Brain microvascular endothelial cell (primary cell): ENCODE measurements around the gene PEX11B.

Source experiments
- DNase-seq: peaks from one replicate; pipeline ENCODE4 v3.0.0-alpha.2; 2020
- H3K27ac ChIP-seq: fragments of 250-450 bp; sonication (Bioruptor Pico); 2 replicates; pipeline ENCODE4 v1.5.1; 2020; ENCODE audit warnings: mild to moderate bottlenecking, moderate library complexity
- H3K27me3 ChIP-seq: fragments of 250-450 bp; sonication (Bioruptor Pico); replicated peaks from 2 replicates; pipeline ENCODE4 v1.5.1; 2020; ENCODE audit warnings: mild to moderate bottlenecking
- H3K36me3 ChIP-seq: fragments of 250-450 bp; sonication (Bioruptor Pico); replicated peaks from 2 replicates; pipeline ENCODE4 v1.5.1; 2020; ENCODE audit warnings: mild to moderate bottlenecking
- H3K4me3 ChIP-seq: 2 replicates; pipeline ENCODE4 v1.5.1; 2011; ENCODE audit warnings: low read depth, mild to moderate bottlenecking, control low read depth, low read length, moderate library complexity
- CTCF ChIP-seq: IDR thresholded peaks from 2 replicates; pipeline ENCODE4 v1.5.1; 2011; ENCODE audit warnings: low read depth, mild to moderate bottlenecking, moderate library complexity, low read length, control low read depth, inconsistent platforms; ENCODE audit errors: missing control alignments
- in situ Hi-C: cut with HindIII; loops from 2 replicates; pipeline ENCODE4 v1.10.0; 2017; ENCODE audit warnings: low sequenced_read_pairs, low pct_ligation_motif_present

The PEX11B gene

GRCh38 chr1:145918992-145919939 is 749 bp upstream of the PEX11B start:
- in situ Hi-C loops: no loop called here
- H3K27ac ChIP-seq: peak overlapping the region; percentile 89
- H3K27me3 ChIP-seq: no peaks in the 10 kb centered on the region
- TF ChIP-seq CTCF: peak; percentile 5
- H3K4me3 ChIP-seq: peak overlapping the region; percentile 92
- peak; percentile 48 for DNase-seq
- peaks cover 8% of the 10 kb centered on the region for H3K36me3 ChIP-seq

GRCh38 chr1:145917595-145917994 is 922 bp downstream of the PEX11B start:
- no peak overlapping the region for H3K27ac ChIP-seq
- no peak for TF ChIP-seq CTCF

GRCh38 chr1:145916745-145917144 is 1.8 kb downstream of the PEX11B start:
- Histone ChIP-seq H3K36me3 (peaks cover 16% of the 10 kb centered on the region), H3K27ac (no peak overlapping the region), H3K4me3 (no peak overlapping the region), H3K27me3 (no peaks in the 10 kb centered on the region)
- peak; percentile 13 for DNase-seq
- in situ Hi-C loops: no loop called here
- TF ChIP-seq CTCF: no peak

More at GRCh38 chr1:145917595-145917994, 922 bp downstream of the PEX11B start:
- in situ Hi-C loops: no loop called here
- peaks cover 11% of the 10 kb centered on the region for H3K36me3 ChIP-seq
- peak overlapping the region; percentile 92 for H3K4me3 ChIP-seq
- no peaks in the 10 kb centered on the region for H3K27me3 ChIP-seq
- no peak for DNase-seq

GRCh38 chr1:145912128-145912641 is 6.3 kb downstream of the PEX11B start:
- H3K27me3 ChIP-seq: no peaks in the 10 kb centered on the region
- in situ Hi-C loops: no loop called here
- H3K4me3 ChIP-seq: no peak overlapping the region
- H3K36me3 ChIP-seq: peaks cover 19% of the 10 kb centered on the region
- no peak for TF ChIP-seq CTCF
- no peak for DNase-seq
- no peak overlapping the region for H3K27ac ChIP-seq

GRCh38 chr1:145908653-145909052 is 9.9 kb downstream of the PEX11B start:
- H3K27ac ChIP-seq: no peak overlapping the region
- no peaks in the 10 kb centered on the region for H3K27me3 ChIP-seq
- peaks cover 11% of the 10 kb centered on the region for H3K36me3 ChIP-seq
- TF ChIP-seq CTCF: no peak
- H3K4me3 ChIP-seq: peak overlapping the region; percentile 32
- in situ Hi-C loops: no loop called here
- peak; percentile 38 for DNase-seq
